NCI-H748 (cell line): ENCODE results near the gene ANKRD33B.
"Not testable (repeated sequence)": the region's sequence is repeated elsewhere in the genome, so short reads cannot be mapped to it uniquely, and the experiment has no call there.

Experiments
- DNase-seq: peaks from one replicate; lab custom pipeline; 2025; ENCODE audit not compliant: unreplicated experiment; lab: John Stamatoyannopoulos, UW

The ANKRD33B gene

DNA sequence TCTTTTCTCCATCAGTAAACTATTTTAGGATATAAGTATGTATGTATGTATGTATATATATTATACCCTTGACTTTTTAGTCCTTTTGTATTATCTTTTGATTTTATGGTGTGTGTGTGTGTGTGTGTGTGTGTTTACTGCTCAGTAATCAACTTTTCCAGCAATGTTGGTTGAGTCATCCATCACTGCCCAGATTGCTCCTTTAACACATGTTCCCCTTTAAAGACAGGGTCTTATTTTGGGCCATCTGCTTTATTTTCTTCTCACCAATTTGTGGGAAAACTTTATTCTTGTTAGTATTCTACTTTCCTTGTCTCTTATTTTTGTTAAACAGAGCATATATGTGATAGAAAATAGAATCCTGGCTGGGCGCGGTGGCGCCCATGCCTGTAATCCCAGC is 28.1 kb downstream of the ANKRD33B start:
- no peak for DNase-seq

DNA sequence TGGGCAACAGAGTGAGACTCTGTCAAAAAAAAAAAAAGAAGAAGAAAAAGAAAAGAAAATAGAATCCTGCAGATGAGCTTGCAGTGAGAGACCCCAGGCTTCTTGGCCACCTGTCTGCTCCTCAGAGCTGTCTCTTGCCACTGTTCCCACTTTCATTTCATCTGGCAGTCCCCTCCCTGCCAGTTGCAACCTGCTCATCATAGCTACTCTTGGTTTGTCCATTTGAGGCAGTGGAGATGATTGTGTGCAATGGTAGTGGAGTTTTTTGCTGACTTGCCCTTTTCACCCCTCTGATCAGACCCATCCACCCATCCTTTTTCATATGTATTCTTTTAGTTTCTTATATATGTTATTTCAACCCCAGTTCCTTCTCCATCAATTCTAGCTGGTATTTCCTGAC is 28.7 kb downstream of the ANKRD33B start:
- DNase-seq, result no peak

DNA sequence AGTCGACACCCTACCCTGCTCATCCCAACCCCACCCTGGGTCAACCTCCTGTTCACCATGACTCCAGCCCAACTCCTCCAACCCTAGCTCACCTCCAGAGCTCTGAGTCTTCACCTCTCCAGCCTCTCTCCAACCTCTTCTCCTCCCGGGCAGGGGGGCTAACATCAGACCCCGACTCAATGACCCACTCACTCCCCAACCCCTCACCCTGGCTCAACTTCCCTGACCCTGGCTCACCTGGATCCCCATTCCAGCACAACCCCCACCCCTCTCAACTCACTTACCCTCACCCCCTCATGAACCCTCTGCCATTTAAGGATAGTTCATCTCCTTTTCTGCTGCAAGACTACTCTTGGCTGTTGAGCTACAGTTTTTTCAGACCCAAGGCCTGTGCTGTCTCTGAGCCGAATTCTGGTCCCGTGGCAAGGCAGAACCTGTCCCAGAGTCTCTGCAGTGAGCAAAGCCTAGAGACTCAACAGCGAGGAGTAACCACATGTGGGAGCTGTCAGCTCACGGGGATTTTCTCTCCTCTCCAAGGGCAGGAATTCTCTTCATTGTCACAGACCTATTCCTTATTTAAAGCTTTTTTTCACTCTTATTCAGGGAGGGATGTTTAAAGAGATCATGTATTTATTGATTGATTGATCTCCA is 29.8 kb downstream of the ANKRD33B start:
- no peak for DNase-seq

DNA sequence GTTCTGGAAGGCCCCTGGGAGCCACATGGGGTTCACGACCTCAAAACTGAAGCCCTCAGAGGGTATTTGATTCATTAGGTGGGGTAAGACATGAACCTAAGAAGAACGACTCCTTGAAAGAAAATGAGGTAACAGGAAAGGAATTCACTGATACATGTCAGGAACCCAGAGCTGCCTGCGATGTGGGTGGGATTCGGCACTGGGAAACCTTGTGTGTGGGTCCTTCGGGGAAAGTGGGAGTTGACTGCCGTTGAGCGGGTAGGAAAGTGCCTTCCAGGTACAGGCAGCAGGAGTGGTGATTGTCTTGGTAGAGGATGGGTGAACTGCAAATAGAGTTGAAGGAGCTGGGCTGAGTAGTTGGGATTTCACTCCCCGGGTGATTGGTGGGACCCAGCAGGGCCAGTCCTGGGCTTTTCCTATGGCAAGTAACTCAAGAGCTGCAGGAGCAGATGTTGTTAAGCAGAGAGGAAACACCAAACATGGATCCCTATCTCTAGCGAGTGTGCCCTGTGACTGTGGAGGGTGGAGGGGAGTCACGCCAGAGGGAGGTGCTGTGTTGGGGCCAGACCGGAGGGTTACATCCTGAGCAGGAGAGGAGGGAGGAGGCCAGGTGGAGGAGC is 30.8 kb downstream of the ANKRD33B start:
- no peak for DNase-seq

DNA sequence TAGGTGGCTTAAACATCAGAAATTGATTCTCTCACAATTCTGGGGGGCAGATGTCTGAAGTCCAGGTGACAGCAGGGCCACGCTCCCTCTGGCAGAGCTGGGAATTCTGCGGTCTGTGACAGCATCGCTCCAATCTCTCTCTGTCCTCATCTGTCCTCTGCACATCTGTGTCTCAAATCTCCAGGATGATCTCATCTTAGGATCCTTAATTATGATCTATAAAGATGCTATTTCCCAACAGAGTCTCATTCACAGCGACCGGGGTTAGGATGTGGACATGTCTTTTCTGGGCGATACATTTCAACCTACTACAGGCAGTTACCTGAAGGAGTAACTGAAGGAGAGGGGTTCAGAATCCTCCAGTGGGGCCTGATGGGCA is 31.4 kb downstream of the ANKRD33B start:
- DNase-seq, result no peak

DNA sequence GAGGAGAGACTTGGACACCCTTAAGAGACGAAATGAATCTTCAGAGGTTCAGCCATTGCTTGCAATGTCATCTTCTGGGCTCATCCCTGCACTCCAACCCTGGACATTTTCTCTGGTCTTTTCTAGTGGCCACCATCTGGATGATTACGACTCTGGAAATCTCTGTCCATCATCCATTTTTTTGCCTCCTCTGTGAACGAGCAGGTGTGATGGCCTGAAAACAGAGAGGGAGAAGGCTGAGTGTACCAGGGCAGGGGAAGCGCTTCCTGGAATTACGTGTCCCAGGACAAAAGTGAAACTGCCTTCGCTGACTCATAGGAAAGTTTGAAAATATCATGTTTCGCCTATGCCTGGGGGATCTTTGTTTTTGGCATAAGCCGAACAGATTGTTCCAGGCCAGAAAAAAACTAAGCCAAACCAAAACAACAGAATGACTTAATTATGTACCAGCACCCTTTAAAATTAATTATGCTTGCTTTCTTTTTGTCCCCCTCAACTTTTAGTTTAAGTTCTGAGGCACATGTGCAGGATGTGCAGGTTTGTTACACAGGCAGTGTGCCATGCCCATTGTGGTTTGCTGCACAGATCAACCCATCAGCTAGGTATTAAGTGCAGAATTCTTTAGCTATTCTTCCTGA is 31.9 kb downstream of the ANKRD33B start:
- DNase-seq, result no peak

DNA sequence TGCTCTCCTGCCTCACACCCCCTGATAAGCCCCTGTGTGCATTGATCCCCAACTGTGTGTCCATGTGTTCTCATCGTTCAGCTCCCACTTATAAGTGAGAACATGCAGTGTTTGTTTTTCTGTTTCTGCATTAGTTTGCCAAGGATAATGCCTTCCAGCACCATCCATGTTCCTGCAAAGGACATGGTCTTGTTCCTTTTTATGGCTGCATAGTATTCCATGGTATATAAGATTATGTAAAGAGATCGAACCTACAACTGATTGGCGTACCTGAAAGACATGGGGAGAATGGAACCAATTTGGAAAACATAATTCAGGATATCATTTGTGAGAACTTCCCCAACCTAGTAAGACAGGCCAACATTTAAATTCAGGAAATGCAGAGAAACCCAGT is 32.4 kb downstream of the ANKRD33B start:
- no peak for DNase-seq

DNA sequence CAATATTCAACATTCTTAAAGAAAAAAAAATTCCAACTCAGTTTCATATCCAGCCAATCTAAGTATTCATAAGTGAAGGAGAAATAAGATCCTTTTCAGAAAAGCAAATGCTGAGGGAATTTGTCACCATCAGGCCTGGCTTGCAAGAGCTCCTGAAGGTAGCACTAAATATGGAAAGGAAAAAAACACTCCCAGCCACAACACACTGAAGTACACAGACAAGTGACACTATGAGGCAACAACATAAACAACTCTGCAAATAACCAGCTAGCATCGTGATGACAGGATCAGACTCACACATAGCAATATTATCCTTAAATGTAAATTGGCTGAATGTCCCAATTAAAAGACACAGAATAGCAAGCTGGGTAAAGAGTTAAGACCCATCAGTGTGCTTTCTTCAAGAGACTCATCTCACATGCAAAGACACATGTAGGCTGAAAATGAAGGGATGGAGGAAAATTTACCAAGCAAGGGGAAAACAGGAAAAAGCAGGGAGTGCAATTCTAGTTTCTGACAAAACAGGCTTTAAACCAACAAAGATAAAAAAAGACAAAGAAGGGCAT is 33.1 kb downstream of the ANKRD33B start:
- DNase-seq, result no peak

DNA sequence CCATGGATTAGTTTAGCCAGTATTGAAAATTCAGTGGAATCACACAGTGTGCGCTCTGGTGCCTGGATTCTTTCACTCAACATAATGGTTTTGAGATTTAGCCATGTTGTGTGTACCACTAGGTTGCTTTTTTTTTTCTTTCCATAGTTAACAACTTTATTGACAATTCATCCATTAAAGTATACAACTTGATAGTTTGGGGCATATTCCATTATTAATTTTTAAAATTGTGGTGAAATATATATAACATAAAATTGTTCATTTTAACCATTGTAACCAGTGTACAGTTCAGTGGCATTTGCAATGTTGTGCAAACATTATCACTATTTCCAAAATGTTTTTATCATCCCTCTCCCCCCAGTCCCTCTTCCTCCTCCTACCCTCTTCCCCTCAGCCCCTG is 35.2 kb downstream of the ANKRD33B start:
- no peak for DNase-seq

DNA sequence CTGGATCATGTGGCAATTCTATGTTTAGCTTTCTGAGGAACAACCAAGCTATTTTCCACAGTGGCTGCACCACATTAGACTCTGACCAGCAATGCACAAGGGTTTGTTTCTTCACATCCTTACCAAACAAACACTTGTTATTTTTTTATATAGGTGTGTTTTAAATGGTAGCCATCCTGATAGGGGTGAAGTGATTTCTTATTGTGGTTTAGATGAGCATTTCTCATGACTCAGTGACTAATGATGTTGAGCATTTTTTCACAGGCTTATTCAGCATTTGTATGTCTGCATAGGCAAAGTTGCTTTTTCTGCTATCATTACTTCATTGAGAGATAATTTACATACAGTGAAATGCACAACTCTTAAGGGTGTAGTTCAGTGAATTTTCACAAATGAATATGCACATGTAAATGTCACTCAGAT is 36.0 kb downstream of the ANKRD33B start:
- no peak for DNase-seq

DNA sequence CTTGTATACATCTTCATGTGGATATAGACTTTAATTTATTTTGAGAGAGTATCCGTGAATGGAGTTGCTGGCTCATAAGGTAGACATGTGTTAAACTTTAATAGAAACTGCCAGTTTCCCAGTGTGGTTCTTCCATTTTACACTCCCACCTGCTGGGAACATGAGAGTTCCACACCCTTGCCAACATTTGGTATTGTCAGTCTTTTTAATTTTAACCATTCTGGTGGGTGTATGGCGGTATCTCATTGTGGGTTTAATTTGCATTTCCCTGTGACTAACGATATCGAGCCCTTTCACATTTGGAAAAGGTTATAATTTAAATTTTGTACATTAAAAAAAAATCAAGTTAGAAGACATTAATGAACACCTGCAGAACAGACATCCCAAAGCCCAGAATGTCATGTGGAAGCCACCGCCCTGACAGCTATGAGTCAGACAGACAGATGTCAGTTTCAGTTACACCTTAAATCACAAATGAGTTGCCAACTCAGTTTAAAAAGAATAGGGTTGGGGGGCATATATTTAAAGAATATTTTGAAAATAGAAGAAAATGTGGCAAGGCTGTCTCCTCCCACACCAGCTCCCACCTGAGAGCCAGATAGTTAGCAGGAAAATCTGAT is 36.9 kb downstream of the ANKRD33B start:
- DNase-seq, result peak; percentile 67

DNA sequence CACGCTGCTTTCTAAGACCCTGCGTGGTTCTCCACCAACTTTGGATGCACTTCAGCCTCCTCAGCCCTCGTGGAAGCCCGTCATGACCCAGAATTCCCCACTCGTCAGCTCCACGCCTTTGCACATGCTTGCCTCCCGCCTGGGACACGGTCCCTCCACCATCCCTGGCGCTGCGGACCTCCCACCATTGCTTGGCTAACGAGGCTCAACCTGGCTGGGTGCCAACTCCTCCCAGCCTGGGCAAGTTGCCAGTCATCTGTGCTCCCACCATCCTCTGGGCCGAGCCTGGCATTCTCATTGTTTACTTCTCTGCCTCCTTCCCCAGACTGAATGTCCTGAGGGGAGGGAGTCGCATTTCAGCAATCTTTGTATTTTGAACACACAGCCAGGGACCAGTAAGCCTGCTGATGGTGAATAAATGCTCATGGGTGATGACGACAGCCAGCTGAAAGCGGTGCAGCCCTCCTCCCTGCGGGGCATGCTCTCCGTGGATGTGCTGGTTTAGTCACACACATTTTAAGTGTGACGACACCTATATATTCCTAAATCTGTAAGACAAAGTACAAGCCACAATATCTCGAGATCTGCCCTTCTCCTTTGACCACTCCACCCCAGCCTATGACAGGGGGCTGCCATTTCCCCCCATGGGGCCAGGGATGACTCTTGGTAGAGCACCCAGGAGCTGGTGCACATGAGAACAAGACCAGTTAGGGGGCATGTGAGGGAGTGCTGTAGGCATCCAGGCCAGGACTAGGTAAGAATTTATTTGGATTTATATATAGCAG is 37.6 kb downstream of the ANKRD33B start:
- peak; percentile 100 for DNase-seq

DNA sequence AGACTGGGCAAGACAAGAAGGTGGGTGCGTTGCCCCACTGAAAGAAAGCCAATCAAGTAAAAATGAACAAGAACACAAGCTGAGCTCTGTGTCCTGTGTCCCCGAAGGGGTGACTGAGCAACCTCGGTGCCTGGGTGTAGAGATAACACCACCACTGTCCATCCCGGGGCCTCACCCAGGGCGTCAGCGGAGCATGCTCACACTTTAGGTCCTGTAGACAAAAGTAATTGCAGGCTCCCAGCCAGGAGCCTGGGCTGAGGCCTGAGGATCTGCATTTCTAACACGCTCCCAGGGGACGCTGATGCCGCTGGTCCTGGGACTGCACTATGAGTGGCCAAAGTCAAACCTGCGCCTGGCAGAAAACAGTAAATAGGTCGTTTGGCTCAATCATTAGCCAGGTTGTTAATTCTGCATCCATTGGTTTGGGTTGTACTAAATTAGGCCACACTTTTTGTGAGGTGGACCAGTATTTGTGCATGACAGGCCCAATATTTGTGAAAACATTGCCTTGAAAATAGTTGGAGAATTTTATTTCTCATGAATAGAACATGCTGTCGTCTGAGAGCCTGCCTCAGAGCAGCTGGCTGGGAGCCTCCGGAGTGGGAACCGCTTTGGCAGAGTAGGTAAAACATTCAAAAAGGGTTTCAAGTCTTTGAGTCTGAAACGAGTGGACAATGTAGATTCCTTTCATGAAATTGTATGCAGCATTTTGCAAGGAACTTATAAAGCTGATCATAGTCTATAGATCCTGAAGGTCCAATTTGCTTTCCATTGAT is 38.3 kb downstream of the ANKRD33B start:
- DNase-seq, result peak; percentile 52

DNA sequence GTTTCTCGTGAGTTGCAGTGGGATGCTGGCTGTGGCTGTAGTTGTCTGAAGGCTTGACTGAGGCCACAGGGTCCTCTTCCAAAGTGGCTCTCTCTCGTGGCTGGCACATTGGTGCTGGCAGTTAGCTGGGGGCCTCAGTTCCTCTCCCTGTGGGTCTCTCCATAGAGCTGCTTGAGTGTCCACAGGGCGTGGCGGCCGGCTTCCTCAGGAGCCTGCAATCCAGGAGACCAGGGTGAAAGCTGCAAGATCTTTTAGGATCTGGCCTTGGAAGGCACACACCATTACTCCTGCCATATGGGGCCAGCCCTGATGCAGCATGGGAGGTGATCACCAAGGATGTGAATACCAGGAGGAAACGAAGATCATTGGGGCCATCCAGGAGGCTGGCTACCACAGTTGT is 41.1 kb downstream of the ANKRD33B start:
- no peak for DNase-seq

DNA sequence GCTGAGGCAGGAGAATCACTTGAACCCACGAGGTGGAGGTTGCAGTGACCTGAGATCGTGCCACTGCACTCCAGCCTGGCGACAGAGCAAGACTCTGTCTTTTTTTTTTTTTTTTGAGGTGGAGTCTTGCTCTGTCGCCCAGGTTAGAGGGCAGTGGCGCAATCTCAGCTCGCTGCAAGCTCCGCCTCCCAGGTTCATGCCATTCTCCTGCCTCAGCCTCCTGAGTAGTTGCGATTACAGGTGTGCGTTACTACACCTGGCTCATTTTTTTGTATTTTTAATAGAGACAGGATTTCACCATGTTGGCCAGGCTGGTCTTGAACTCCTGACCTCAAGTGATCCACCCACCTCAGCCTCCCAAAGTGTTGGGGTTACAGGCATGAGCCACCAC is 42.8 kb downstream of the ANKRD33B start:
- not testable (repeated sequence) for DNase-seq

DNA sequence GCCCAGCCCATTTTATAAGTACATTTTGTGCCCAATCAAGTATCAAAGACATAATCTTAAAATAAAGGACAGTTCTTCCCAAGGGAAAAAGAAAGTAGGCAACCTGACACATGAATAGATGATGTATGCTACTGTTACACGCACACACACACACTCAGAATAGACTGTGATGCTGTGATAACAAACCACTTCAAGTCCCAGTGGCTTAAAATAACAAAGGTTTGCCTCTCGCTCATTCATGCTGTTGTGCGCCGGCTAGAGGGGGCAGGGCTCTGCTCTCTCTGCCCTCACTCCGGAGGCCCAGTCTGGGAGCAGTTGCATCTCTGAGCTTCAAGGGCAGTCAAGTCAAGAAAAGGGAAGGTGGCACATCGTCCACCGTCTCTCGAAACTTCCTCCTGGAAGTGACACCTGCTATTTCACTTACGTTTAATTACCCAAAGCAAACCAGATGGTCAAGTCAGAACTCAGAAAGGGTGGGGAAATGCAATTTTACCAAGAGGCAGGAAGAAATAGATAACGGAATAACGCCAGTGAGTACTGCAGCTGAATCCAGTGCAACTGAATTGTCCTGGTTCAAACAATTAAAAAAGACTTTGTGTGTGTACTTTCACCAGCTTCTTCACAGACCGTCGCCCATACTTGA is 43.3 kb downstream of the ANKRD33B start:
- DNase-seq, result peak; percentile 80

DNA sequence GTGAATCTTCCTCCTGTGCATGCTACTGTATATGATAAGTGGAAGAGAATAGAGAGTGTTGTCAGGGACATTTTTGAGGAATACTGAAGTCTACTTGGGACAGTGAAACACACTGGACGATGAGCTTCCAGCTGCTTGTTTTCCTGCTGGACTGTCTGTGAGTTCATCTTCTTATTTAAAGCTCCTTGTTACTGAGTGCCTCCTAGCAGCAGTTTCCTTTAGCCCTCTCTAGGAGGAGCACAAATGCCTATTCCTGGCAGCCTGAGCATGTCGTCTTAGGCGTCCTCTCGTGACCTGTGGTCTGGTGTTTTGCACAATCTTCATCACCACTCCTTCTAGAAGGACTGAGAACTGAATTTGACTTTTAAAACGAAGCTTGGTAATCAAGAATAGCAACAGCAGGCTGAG is 43.8 kb downstream of the ANKRD33B start:
- DNase-seq, result no peak

DNA sequence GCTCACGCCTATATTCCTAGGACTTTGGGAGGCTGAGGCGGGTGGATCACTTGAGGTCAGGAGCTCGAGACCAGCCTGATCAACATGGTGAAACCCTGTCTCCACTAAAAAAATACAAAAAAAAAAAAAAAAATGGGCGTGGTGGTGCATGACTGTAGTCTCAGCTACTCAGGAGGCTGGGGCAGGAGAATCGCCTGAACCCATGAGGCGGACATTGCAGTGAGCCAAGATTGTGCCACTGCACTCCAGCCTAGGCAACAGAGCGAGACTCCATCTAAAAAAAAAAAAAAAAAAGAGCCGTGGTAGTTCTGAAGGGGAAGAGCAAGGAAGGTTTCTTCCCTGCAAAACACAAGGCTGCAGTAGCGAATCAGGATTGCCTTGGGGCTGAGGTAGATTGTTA is 44.2 kb downstream of the ANKRD33B start:
- not testable (repeated sequence) for DNase-seq

DNA sequence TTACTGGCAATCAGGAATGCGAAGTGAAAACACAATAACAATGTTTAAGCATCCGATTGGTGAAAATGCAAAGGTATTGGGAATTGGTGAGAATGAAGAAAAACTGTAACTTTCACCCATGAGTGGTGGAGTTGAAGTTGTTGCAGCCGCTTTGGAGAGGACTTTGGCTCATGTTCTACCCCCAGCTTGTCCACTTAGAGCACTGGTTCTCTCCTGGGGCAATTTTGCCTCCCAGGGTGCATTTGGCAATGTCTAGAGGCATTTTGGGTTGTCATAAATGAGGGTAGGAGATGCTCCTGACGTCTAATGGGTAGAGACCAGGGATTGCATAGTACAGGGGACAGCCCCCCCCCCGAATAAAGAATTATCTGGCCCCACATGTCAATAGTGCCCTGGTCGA is 46.2 kb downstream of the ANKRD33B start:
- no peak for DNase-seq

DNA sequence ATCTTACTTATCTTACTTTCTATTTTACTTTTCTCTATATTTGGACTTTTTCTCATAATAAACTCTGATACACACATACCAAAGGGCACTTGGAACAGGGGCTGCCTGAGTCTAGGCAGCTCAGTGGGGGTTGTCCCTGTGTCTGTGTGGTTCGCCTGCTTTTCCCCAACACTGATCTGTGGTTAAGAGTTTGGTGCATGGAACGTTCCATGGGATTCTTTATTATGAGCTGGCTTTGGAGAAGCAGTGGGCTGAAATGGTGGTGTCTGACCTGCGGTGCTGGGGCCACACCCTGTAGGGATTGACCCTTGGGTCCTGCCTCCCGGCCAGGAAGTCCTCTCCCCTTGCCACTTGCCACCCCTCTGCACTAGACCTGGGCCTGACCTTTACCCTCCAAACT is 47.4 kb downstream of the ANKRD33B start:
- no peak for DNase-seq
